KMS-11 (cell line): Measurements from ENCODE around the gene NRSN1.

Experiments used
- H2AFZ ChIP-seq: fragments of 200-600 bp; sonication (generic); 2 replicates; pipeline ENCODE4 v1.6.1; 2016; ENCODE audit warnings: antibody characterized with exemption, mixed run types, low read depth
- H3K27ac ChIP-seq: fragments of 200-600 bp; sonication (generic); 2 replicates; pipeline ENCODE4 v1.6.1; 2016; ENCODE audit warnings: mild to moderate bottlenecking, mixed run types
- H3K27me3 ChIP-seq: fragments of 200-600 bp; sonication (generic); 2 replicates; pipeline ENCODE4 v1.6.1; 2017; ENCODE audit warnings: mild to moderate bottlenecking, low read depth, mixed run types, moderate library complexity; ENCODE audit not compliant: insufficient read depth
- H3K36me3 ChIP-seq: fragments of 200-600 bp; sonication (generic); 2 replicates; pipeline ENCODE4 v1.6.1; 2017; ENCODE audit warnings: mild to moderate bottlenecking, mixed run types; ENCODE audit not compliant: insufficient read depth
- H3K4me1 ChIP-seq: fragments of 200-600 bp; sonication (generic); 2 replicates; pipeline ENCODE4 v1.6.1; 2016; ENCODE audit warnings: mild to moderate bottlenecking, low read depth, mixed run types; ENCODE audit not compliant: poor library complexity, severe bottlenecking
- H3K4me2 ChIP-seq: fragments of 200-600 bp; sonication (generic); 2 replicates; pipeline ENCODE4 v1.7.0; 2016; ENCODE audit warnings: mild to moderate bottlenecking, mixed run types
- H3K4me3 ChIP-seq: fragments of 200-600 bp; sonication (generic); IDR thresholded peaks from 2 replicates; pipeline ENCODE4 v1.6.1; 2017; ENCODE audit warnings: low read depth, low read length, mixed read lengths; ENCODE audit not compliant: insufficient read depth
- H3K79me2 ChIP-seq: fragments of 200-600 bp; sonication (generic); 2 replicates; pipeline ENCODE4 v1.6.1; 2016; ENCODE audit warnings: low read depth, mixed run types; ENCODE audit not compliant: insufficient read depth
- H3K9ac ChIP-seq: fragments of 200-600 bp; sonication (generic); 2 replicates; pipeline ENCODE4 v1.6.1; 2016; ENCODE audit warnings: mild to moderate bottlenecking, mixed run types
- H4K20me1 ChIP-seq: fragments of 200-600 bp; sonication (generic); 2 replicates; pipeline ENCODE4 v1.6.1; 2016; ENCODE audit warnings: mild to moderate bottlenecking, mixed run types; ENCODE audit not compliant: insufficient read depth
- CTCF ChIP-seq: fragments of 200-600 bp; sonication (generic); conservative IDR thresholded peaks from 2 replicates; pipeline ENCODE4 v1.6.1; 2017; ENCODE audit warnings: low read depth, mild to moderate bottlenecking, antibody characterized with exemption, low read length, moderate library complexity, mixed read lengths

NRSN1 gene

GRCh38 chr6:24092407-24092806 is 33.6 kb upstream of the NRSN1 start:
- Histone ChIP-seq H3K36me3 (no peaks in the 10 kb centered on the region), H3K4me2 (no peak overlapping the region)
- no peak for TF ChIP-seq CTCF

GRCh38 chr6:24093381-24093780 is 32.6 kb upstream of the NRSN1 start:
- no peaks in the 10 kb centered on the region for H4K20me1 ChIP-seq
- H3K27me3 ChIP-seq, result no peaks in the 10 kb centered on the region
- H2AFZ ChIP-seq, result no peak overlapping the region
- no peaks in the 10 kb centered on the region for H3K79me2 ChIP-seq
- no peak overlapping the region for H3K27ac ChIP-seq
- TF ChIP-seq CTCF, result no peak
- no peak overlapping the region for H3K4me3 ChIP-seq
- H3K9ac ChIP-seq, result no peak overlapping the region
- H3K4me1 ChIP-seq, result no peaks in the 10 kb centered on the region
- H3K4me2 ChIP-seq, result no peak overlapping the region
- H3K36me3 ChIP-seq, result no peaks in the 10 kb centered on the region

More at GRCh38 chr6:24092407-24092806, 33.6 kb upstream of the NRSN1 start:
- Histone ChIP-seq H3K27me3 (no peaks in the 10 kb centered on the region), H3K4me1 (no peaks in the 10 kb centered on the region), H3K4me3 (no peak overlapping the region), H3K9ac (no peak overlapping the region), H4K20me1 (no peaks in the 10 kb centered on the region), H3K79me2 (no peaks in the 10 kb centered on the region), H3K27ac (no peak overlapping the region), H2AFZ (no peak overlapping the region)

GRCh38 chr6:24099181-24099580 is 26.8 kb upstream of the NRSN1 start:
- TF ChIP-seq CTCF, result no peak
- H3K36me3 ChIP-seq, result no peaks in the 10 kb centered on the region
- no peak overlapping the region for H3K27ac ChIP-seq
- no peak overlapping the region for H3K4me3 ChIP-seq
- no peak overlapping the region for H3K4me2 ChIP-seq
- no peaks in the 10 kb centered on the region for H3K27me3 ChIP-seq
- no peaks in the 10 kb centered on the region for H3K4me1 ChIP-seq
- H4K20me1 ChIP-seq, result no peaks in the 10 kb centered on the region
- H3K79me2 ChIP-seq, result no peaks in the 10 kb centered on the region
- no peak overlapping the region for H2AFZ ChIP-seq
- H3K9ac ChIP-seq, result no peak overlapping the region

GRCh38 chr6:24100024-24100769 is 25.8 kb upstream of the NRSN1 start:
- Histone ChIP-seq H2AFZ (no peak overlapping the region), H3K27ac (no peak overlapping the region), H3K4me2 (no peak overlapping the region), H3K4me1 (no peaks in the 10 kb centered on the region), H4K20me1 (no peaks in the 10 kb centered on the region), H3K36me3 (no peaks in the 10 kb centered on the region), H3K79me2 (no peaks in the 10 kb centered on the region), H3K4me3 (no peak overlapping the region), H3K27me3 (no peaks in the 10 kb centered on the region), H3K9ac (no peak overlapping the region)
- no peak for TF ChIP-seq CTCF
